Stimulated activated CD8-positive, alpha-beta memory T cell treated with anti-CD3 and anti-CD28 coated beads, Interleukin-4, amount 100 ng/mL, for 1 hour (primary cell): ENCODE measurements around the gene TPRX1.
"Not testable (repeated sequence)": the region's sequence is repeated elsewhere in the genome, so short reads cannot be mapped to it uniquely, and the experiment has no call there.

Experiments
- DNase-seq, 2 donors: peaks; one replicate each; pipeline ENCODE4 v3.0.0-alpha.2; 2020; ENCODE audit warnings: low read depth in 2 of 2, low spot score in 1 of 2

Gene TPRX1, protein sequence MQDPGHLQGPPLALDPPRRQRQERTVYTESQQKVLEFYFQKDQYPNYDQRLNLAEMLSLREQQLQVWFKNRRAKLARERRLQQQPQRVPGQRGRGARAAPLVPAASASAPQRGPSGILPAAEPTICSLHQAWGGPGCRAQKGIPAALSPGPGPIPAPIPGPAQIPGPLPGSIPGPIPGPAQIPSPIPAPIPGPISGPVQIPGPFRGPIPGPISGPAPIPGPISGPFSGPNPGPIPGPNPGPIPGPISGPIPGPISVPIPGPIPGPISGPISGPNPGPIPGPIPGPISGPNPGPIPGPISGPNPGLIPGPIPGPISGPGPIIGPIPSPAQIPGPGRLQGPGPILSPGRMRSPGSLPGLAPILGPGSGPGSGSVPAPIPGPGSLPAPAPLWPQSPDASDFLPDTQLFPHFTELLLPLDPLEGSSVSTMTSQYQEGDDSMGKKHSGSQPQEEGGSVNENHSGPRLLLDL

DNA sequence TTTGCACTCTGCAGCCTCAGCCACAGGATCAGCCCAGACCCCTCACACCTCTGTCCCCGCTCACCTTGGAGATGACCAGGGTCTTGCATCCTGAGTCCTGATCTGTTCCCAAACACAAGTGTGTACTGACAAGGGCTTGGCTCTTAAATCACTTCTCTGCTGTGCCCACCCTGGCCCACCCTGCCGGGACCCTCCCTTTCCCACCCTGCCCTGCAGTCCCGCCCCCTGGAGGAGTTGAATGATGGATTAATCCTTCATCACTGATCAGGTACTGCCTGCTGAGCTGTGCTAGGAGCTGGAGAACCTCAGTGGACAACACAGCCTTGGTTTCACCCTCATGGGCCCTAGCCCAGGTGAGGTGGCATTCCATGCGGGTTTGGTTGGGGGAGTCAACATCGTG lies at the start of gene TPRX1:
TSS of gene TPRX1 (minus strand) at position 101 of the 400 bp plus-strand sequence. CDS start at position 89, 12 bp downstream.
- DNase-seq, result not testable (repeated sequence)

DNA sequence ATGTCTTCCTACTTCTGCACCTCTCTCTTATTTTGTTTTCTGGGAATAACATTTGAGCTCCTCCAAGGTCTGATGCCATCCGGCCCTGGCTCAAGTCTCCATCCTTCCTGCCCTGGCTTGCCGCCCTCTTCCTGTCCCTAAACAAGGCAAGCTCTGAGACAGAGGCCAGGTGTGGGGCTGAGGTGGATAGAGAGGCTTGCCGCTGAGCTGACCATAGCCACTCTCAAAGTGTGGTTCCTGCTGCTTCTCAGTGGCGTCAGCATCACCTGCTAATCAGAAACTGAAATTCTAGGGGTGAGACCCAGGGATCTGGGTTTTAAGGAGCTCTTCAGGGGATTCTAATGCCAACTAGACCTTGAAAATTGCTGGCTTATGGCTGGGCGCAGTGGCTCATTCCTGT lies 48.7 kb upstream of the TPRX1 start:
- no peak for DNase-seq

DNA sequence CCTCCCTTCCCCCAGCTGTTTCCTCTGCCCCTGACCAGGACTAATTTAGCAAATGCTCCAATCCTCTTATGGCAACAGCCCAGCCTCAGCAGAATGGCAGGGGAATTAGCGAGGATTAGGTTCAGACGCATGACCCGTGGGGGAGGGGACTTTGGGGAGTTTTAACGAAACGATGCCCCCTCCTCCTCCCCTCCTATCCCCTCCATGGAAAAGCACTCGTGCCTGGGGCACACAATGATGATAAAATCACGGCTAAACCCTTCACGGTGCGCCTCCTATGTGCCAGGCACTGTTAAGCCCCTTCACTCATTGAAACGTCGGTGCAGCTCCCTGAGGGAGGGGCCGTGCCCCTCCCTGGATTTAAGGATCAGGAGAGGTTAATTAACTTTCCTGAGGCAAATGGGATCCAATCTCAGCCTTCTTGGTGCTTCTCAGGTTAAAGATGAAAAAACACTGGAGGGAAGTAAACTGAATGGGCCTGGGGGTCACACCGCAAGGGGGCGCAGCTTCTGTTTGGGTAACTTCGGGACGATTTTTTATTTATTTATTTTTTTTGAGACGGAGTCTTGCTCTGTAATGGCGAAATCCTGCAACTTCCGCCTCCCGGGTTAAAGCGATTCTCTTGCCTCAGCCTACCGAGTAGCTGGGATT lies 44.6 kb upstream of the TPRX1 start:
- DNase-seq, result peak in 1 of 2 donors; percentile 3

DNA sequence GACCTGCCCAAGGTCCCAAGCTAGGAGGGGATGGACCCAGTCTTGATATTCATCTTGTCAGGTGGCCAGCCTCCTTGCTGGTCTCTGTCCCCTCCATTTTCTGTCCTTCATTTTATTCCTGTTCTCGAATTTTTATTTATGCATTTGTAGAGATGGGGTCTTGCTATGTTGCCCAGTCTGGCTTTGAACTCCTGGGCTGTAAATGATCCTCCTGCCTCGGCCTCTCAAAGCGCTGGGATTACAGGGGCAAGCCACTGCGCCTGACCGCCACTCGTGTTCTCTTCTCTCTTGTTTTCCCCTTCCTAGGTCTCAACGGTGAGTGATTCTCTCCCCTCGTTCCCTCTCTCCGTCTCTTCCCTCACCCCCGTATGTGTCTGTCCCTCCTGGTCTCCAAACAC lies 44.1 kb upstream of the TPRX1 start:
- no peak for DNase-seq

DNA sequence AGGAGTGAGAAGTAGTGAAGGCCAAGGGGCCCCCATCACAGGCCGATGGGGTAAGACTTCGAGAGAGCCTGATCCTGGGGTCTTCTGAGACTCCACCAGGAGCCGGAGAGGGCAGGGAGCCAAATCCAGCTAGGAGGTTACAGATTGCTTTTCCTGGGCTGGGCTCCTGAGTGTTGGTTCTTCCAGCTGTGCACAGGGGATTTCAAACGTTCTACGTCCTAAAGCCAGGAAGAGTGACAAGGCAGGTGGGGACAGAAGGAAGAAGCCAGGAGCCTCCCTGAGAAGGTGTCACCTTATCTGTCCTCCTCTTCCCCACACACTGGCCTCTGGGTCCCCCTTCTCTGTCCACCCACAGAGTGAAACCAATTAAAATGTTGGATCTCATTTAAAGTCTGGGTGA lies 38.6 kb upstream of the TPRX1 start:
- DNase-seq, result no peak

DNA sequence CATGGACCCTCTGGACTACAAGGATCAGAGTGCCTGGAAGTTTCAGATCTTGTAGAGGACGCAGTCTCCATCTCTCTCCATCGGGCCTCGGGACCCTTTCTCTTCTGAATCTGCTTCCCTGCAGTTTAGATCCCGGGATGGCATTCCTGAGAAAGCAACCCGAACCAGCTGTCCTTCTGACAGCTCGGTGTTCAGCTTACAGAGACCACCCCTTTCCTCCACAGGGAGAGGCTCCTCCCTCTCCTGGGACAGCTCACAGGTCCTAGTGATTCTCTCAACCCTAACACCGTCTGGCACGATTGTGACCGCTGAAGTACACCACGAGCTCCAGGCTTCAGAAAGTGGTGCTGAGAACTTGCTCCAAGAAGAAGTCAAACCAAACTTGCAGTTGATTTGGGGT lies 35.6 kb upstream of the TPRX1 start:
- DNase-seq, result no peak

DNA sequence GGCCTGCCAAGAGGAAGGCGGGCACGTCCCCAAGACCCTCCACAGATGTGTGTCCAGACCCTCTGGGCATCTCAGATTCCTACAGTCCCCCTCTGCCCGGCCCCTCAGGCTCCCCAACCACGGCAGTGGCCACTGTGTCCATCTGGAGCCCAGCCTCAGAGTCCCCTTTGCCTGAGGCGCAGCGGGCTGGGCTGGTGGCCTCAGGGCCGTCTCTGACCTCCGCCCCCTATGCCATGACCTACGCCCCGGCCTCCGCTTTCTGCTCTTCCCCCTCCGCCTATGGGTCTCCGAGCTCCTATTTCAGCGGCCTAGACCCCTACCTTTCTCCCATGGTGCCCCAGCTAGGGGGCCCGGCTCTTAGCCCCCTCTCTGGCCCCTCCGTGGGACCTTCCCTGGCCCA lies 35.1 kb upstream of the TPRX1 start:
- DNase-seq, result no peak

DNA sequence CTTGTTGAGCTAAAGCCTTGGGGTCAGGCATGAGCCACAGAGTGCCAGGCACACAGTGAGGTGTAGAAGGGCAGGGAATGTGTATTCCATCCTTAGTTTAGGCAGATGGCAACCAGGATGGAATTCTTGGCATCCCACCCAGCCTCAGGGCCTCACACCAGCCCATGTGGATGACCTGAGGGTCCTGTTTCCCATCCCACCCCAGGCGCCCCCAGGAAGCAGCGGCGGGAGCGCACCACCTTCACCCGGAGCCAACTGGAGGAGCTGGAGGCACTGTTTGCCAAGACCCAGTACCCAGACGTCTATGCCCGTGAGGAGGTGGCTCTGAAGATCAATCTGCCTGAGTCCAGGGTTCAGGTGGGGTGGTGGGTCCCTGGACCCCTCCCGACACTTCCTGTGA lies 31.7 kb upstream of the TPRX1 start:
- DNase-seq, result no peak

DNA sequence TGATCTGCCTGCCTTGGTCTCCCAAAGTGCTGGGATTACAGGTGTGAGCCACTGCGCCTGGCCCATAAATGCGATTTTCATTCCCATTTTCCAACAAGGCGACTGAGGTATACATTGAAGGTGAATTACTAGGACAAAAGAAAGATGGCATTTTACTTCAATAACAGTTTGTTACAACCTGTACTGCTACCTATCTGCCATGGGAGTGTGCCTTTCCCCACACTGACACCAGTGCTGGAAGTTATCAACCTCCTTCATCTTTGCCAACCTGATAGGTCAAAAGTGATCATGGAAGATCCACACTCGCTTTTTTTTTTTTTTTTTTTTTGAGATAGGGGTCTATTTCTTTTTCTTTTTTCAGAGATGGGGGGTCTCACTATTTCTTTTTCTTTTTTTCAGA lies 28.4 kb upstream of the TPRX1 start:
- no peak for DNase-seq

DNA sequence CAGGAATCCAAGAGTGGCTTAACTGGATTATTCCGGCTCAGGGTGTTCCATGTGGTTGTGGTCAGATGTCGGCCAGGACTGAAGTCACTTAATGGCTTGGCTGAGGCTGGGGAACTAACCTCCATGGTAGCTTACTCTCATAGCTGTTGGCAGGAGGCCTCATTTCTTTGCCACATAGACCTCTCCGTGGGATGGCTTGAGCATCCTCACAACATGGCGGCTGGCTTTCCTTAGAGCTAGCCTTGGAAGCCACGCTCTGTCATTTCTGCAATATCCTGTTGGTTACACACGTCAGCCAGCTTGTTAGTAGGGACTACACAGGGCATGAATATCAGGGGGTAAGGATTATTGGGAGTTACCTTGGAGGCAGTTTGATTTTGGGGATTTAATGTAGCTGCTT lies 22.4 kb upstream of the TPRX1 start:
- no peak for DNase-seq

DNA sequence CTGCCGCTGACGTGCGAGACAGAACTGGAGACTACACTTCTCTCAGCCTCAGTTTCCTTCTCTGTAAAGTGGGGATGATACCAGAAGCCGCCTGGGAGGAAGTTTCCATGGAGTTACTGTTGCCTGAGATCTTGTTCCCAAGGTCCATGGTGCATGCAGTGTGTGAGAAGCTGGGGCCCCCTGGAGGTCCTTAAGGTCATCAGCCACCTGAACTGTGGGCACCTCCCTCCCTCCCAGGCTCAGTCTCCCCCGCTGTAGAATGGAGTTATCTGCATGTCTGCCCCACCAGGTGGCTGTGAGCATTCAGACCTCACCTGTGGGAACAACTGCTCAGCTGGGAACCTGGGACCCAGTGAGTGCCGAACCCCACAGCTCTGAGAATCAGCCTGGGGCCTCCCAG lies 20.0 kb upstream of the TPRX1 start:
- no peak for DNase-seq

DNA sequence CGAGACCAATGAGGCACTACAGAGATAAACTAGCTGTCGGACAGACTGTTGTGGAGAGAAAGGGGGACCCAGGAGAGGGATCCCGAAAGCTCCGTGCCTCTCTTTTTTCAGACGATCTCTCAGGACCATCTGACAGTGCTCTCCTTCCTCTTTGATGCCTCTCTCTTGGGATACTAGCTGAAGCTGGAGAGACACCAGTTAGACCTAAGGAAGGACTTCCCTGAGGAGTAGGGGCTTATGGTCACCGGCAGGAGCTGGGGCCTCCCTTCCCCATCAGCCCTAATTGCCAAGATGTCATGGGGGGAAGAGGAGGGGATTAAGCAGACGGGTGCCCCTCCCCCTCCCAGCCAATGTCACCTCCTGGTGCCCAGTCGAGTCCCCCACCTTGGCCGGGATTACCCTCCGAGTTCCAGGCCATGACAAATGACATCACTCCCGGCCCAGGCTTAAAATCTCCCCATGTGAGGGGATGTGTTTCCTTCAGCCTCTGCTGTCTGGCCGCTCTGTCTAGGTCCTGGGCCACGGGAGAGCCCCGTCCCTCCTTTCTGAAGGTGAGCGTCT lies 17.2 kb upstream of the TPRX1 start, which contains the start of gene CRX:
TSS of gene CRX (plus strand) at position 478 of the 561 bp plus-strand sequence. CDS start 12,507 bp downstream, outside the sequence.
- no peak for DNase-seq

DNA sequence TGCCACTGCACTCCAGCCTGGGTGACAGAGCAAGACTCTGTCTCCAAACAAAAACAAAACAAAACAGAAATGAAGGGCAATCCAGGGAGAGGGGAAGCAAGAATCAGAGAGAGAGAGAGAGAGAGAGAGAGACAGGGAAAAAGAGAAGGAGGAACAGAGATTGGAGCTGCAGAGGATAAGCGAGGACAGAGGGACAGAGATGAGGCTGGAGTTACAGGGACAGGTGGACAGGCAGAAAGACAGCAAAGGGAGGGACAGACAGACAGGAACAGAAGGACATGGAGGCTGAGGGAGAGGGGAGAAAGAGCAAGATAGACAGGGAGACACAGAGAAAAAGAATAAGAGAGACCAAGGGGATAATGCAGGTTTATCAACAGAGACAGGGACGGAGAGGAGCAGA lies 16.1 kb upstream of the TPRX1 start:
- DNase-seq, result no peak

DNA sequence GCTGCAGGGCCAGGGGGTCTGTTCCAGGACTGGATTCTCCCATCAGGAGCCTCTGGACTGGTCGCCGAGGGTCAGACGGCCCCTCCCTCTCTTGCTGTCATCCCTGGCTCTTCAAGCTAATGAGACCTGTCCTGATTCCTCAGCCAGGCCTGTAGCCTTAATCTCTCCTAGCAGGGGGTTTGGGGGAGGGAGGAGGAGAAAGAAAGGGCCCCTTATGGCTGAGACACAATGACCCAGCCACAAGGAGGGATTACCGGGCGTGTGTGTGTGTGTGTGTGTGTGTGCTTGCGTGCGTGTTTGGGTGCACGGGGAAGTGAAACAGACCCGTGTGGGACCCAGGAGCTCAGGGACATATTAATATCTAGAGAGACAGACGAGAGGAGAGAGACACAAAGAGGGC lies 15.5 kb upstream of the TPRX1 start:
- no peak for DNase-seq

DNA sequence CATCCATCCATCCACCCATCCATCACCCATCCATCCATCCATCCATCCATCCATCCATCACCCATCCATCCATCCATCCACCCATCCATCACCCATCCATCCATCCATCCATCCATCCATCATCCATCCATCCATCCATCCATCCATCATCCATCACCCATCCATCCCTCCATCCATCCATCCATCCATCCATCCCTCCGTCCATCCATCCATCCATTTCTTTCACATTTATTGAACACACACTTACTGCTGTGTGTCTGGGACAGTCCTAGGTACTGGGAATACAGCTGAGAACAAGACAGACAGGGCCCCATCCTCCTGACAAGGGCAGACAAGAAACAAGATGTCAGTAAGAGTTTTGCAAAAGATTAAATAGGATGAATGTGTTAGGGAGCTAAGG lies 13.9 kb upstream of the TPRX1 start:
- DNase-seq, result not testable (repeated sequence)

DNA sequence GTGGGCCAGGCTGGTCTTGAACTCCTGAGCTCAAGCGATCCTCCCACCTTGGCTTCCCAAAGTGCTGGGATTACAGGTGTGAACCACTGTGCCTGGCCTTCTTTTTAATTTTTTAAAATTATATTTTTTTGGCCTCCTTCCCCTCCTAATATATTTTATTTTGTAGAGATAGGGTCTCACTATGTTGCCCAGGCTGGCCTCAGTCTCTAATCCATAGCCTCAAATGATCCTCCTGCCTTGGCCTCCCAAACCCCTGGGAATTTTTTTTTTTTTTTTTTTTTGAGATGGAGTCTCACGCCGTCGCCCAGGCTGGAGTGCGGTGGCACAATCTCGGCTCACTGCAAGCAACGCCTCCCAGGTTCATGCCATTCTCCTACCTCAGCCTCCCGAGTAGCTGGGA lies 11.9 kb upstream of the TPRX1 start:
- DNase-seq, result not testable (repeated sequence)

DNA sequence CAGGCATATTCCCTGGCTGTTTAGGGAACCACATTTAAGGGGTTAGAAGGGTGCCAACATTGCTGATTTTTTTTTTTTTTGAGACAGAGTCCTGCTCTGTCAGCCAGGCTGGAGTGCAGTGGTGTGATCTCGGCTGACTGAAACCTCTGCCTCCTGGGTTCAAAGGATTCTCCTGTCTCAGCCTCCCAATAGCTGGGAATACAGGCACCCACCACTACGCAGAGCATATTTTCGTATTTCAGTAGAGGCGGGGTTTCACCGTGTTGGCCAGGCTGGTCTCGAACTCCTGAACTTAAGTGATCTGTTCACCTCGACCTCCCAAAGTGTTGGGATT lies 9.6 kb upstream of the TPRX1 start:
- no peak for DNase-seq

DNA sequence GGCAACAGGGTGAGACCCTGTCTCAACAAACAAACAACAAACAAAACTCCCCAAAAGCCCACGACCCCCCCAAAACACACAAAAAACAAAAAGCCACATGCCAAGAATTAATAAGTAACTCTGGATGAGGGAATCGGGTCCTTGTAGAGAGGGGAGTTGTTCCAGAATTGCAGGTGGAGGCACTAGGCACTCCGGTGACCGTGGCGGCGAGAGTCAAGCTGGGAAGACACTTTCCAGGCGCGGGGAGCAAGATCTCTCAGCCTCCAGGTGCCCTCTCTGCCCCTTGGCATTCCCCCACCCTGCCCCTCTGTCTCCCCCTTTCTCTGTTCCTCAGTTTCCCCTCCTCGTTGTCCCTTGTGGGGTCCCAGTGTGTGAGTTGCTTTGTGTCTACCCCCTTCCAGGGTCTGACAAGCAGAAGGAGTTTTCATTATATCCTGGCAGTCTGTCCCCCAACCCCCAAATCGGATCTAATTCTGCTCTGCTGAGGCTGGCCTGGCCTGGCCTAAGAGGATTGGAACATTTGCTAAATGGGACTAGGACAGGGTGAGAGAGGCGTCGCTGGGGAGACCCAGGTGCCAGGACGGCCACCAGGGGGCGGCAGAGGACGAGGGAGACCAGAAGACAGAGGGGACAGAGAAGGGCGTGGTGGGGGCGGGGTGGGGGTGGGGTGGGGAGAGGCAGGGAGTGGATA lies 9.1 kb upstream of the TPRX1 start:
- DNase-seq, result peak; percentile 50 to 60

DNA sequence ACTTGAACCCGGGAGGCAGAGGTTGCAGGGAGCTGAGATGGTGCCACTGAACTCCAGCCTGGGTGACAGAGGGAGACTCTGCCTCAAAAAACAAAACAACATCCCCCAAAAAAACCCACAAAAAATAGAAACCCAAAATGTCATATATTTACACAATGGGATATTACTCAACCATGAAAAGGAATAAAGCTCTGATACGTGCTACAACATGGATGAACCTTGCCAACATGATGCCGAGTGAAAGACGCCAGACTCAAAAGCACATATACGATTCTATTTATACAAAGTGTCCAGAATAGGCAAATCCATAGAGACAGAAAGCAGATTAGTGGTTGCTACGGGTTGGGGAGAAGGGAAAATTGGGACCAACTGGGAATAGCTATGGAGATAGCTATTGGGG lies 2.1 kb upstream of the TPRX1 start:
- DNase-seq, result no peak

DNA sequence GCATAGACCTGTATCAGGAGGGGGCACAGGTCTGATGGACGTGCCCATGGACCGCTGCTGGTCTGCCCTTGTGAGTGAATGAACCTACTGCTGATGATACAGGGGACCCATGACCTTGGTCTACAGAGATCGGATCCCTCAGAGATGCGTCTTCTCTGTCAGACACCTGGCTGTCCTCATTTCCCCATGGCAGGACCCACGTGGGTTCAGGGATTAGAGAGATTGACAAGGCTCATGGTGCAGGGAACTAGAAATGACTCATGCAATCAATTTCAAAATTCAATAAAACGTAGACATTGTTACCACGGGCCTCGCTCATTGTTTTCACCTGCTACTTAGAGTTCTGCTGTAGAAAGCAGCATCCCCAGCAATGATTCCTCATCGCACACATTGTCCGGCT lies 962 bp upstream of the TPRX1 start:
- DNase-seq, result no peak

DNA sequence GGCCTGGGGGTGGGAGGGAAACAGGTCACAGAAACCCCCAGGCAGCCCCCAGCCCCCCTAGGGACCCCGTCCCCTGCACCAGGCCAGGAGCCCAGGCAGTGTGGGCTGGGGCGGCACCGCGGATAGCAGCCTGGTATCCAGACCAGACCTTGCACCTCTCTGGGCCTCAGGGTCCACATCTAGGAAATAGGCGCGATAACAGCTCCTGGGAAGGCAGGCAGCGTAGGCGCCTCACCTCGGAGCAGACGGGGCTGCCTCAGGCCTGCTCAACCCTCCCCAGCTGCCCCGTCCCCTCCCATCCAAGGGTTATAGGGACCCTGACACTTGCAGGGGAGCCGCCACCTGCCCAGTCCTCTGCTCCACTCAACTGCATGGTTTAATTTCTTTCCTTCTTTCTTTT lies 680 bp downstream of the TPRX1 start:
- not testable (repeated sequence) for DNase-seq

DNA sequence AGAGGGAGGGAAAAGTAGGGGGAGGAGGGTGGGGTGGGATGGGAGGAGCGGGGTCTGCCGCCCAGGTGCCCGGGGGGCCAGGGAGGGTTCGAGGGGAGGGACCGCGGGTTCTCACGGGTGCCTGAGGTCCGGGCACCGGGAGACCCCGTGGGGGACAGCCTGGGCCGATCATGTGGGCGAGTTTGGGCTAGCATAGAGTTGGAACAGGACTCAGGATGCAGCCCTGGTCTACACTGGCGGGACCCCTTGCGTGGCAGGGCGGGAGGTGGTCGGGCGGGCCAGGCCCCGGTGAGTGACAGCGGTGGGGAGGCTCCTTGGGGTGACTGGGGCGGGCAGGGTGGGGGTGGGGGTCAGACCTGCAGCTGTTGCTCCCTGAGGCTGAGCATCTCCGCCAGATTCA lies 1.2 kb downstream of the TPRX1 start:
- not testable (repeated sequence) for DNase-seq
